8988T (cell line): ENCODE measurements around the gene ANO4.

Experiments
- DNase-seq: peaks from one replicate; pipeline ENCODE4 v3.0.0; 2011

Gene ANO4

DNA sequence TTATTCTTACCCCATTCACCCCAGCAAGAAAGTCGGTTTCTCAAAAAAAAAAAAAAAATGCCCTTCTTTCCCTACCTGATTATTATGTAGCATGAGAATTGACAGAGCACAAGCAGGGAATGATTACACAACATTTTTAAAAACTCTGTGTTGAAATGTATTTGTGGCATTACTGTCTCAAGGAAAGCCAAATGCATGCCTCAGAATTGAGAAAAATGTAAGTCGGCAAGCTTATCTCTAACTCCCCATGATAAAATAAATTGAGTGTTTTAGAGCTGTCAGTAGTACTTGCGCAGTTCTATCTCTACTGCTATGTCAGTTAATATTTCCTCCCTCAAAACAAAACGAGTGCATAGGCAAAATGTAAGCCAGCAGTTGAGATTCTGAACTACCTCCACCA lies 25.7 kb downstream of the ANO4 start:
- no peak for DNase-seq

DNA sequence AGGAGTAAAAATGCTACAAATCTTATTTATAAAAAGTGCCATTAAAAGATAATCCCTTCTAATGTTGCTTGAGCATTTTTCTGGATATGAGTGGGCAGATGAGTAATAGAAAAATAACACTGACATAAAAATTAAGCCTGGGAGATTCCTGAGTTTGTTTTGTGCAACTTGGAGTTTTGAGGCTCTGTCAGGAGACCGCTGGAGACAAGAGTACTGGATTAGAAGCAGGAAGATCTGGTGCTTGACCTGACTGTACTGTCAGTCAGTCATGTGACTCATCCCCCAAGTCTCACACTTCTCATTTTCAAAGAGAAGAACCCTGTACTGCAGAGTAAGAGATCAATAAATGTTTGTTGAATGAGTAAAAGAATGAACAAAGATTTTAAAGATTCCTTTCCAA lies 29.4 kb downstream of the ANO4 start:
- DNase-seq, result no peak

DNA sequence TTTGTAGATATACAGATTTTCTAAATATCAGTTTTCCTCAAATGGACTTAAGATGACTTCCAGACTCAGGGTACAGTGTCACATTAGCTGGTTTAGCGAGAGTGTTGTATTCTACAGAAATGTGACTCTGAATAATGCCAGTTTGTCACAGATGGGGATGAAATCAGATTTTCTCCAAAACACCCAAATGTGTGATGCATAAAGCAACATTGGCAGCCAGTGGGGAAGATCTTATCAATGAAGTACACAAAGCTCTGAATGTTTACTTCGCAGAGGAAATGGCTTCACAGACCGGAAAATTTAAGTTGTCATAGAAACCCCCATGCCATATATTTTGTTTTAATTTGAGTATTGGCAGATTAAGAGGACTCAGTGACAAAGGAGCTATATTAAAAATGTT lies 29.9 kb downstream of the ANO4 start:
- DNase-seq, result no peak

DNA sequence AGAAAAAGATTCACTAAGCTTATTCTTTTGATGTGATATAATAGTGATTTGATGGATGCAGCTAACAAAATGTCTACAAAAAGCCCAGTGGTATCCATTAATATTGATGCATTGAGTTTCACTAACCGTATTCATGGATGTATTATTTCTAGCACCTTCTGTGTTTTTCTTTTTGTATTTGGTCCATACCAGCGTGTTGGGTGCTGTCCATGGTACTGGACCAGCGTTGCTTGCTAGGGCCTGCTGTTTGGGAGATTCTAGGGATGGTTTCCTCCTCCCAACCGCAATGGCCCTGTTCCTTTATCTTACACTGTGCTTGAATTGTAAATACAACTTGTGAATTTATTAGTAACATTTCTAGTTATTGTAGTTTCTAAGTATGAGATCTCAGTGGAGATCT lies 31.7 kb downstream of the ANO4 start:
- no peak for DNase-seq

DNA sequence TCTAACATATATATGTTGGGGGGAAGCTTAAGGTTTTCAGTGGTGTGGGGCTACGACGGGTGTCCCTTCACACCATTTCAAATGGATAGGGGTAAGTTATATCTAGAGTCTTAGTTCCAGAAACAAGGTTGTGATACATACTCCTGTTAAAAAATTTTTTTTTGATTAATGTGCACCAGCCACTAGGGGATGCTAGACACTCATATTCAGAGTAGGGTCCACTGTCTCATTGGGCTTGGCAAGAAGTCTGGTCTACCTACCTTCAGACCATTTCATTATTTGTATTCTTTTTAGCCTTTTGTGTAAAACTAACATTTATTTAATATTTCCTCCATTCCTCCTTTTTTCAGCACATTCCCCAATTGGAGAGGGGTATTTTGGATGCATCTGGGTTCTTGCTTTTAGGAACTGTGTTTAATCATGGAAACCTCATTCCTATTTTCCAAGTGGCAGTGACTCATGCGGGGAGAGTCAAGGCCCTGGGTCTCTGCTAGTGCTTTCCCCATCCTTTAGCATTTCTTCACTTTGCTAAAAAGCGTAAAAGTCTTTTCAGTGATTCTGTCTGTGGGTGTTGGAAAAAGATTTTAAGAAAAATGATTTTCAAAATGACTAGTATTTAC lies 33.4 kb downstream of the ANO4 start:
- no peak for DNase-seq

DNA sequence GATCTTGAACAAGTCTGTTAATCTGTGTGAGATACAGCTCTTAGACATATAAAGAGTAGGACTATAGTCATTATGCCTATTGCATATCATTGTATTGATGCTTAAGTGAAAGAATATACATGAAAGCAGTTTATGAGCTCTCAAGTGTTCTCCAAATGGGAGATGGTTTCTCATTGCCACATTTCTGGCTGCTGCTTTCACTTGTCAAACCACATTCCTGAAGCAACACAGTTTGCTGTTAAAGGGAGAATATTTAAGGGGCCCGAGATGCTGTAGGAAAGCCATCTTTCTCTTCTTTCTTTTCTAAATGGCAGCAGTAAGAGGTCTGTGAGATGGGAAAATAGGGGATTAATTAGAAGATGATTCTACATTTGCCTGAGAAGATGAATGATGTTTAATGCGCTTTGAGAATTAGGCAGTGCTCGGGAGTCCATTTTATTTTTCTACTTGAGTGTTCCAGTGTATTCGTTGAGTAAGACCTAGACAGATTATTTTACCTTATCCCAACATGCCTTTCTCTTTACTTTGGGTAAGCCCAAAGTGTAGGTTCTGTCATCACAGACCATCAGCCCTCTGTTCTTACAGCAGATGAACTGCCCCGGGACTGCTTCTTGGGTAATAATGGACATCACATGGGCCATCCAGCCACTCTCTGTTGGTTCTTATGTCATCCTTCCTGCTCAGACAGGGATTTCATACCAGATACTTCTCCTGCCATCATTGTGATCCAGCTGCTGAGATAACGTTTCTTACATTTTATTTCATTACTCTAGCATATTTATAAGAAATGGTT lies 35.6 kb downstream of the ANO4 start:
- no peak for DNase-seq

DNA sequence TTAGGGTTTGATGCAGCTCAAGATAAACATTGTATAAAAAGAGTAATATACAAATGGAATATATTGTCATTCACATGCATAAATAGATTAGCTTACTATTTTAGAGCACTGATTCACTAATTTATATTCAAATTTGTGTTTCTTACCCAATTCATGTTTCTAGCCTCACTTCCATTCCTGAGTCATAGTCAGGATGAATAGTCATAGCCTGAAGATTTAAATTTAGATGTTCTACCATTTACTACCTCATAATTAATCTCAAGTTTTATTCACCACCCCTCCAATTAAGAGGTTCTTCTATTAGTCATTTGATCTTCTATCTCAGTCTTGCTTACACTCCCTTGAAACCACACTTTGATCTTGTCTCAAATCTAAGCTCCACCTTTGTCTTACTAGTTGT lies 38.7 kb downstream of the ANO4 start:
- DNase-seq, result no peak

DNA sequence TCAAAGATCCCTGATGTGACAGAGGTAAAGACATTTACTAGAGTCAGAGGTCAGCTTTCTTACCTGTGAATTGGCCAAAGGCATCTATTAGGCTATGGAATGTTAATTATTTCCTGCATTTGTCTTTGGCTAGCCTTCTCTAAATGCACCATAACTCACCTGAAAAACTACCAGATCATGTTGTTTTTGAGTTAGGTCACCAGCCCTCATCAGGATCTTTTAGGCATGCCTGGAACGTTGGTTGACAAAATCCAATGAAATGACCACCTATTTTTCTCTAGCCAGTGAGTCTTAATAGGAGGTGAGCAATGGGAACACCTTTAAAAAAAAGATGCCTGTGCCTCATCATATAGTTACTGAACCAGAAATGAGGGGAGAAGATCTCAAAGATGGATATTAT lies 46.2 kb downstream of the ANO4 start:
- DNase-seq, result no peak

DNA sequence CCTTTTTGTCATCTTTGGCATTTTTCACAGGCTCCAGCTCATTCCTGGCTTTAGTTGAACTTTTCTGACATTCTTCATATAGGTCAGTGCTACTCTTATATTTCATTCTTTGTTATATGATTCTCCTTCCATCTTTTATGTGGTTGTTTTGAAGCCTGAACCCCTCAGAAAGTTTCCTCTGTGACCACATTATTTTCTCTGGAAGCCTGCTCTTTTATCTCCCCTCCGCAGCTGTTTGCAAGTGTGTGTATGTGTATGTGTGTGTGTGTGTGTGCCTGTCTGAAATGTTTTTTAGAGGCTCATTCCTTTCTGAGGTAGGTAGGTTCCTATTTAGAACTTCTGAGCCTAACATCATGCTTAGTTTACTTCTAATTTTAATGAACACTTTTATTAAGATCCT lies 47.6 kb downstream of the ANO4 start:
- no peak for DNase-seq

DNA sequence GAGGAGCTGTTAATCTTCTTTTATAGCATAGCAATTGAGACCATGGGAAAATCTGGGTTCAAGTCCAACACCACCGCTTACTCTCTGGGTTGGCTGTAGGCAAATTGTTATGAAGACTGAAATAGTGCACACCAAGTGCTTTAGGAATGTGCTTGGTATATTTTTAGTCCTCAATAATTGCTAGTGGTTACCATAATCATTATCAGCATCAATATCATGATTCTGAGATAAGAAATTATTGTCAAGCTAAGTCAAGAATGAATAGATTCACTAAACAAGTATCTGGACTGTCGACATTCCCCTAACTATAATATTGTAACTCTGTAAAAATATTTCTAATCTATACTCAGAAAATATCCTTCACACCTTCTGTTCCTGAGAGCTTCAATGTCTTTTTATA lies 48.5 kb downstream of the ANO4 start:
- no peak for DNase-seq

DNA sequence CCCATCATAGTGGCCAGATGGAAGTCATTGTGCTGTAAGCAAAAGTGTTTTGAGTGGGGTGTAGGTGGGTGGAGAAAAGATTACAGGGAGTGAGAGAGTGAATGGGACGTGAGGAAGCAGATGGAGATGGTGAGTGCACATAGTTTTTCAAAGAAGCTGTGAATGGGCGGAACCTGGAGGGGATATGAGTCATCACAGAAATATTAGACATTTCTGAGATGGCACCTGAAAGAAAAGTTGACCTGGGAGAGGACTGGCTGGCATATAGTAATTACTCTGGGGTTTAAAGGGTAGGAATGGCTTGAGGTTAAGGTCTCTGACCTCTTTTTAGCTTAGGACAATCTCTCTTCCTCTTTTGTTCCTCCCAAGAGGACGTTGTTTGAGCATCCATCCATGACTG lies 50.5 kb downstream of the ANO4 start:
- no peak for DNase-seq

DNA sequence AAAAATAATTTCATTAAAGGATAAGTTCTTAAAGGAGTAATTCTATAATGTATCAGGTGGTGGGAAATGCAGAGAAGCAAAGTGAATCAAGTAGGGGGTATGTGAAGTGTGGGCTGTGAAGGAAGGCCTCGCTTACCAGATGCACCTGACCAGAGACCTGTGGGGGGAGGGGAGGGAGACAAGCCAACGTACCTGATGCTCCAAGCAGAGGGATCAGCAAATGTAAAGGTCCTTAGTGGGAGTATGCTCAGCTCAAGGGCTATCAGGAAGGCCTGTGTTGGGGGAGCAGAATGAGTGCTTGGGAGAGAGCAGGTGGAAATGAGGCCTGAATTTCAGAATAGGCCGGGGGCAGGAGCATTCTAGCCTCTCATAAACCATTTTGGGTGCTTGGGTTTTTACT lies 57.1 kb downstream of the ANO4 start:
- no peak for DNase-seq

DNA sequence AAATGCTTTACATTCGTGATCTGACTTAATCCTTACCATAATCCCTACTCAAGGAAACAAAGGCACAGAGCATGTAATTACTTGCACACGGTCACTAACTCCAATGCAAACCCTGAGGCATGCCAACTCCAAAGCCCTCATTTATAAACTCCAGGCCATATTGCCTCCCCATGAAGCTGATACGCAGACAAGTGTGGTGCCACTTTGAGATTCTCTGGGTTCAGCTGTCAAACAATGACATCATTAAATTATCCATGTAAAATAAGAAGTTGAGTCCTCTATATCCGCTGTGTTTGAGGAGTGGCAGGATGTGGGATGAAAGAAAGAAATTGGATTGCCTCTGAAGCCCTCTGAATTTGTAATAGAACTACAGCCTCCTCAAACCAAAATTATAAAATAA lies 62.8 kb downstream of the ANO4 start:
- DNase-seq, result no peak

DNA sequence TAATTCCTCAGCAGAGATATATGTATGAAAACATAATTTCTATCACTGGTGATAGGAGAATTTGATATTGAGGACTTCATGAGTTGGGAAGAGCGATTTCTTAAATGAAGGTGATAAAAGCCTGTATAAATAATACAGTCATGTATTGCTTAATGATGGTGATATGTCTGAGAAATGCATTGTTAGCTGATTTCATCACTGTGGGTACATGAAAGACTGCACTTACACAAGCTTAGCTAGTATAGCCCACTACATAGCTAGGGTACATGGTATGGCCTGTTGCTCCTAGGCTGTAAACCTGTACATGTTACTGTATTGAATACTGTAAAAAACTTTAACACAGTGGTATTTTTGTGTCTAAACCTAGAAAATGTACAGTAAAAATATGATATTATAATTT lies 63.4 kb downstream of the ANO4 start:
- no peak for DNase-seq

DNA sequence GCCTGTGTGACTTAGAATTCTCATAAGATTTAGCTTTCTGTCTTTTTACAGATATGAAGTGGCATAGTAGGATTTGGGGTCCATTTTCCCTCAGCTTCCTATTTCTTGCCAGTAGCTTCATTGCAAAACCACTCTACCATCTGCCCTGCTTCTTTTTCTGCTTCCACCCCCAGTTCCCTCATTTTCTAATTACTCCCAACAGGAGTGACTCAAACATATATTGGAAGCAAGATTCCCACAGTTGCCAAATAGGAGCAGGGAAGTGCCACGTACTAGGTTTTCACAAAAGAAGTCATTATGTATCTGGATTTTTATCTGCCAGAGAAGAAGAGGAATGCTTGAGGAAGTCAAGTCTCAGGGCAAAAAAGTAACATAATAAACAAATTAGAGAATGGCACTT lies 64.1 kb downstream of the ANO4 start:
- DNase-seq, result no peak

DNA sequence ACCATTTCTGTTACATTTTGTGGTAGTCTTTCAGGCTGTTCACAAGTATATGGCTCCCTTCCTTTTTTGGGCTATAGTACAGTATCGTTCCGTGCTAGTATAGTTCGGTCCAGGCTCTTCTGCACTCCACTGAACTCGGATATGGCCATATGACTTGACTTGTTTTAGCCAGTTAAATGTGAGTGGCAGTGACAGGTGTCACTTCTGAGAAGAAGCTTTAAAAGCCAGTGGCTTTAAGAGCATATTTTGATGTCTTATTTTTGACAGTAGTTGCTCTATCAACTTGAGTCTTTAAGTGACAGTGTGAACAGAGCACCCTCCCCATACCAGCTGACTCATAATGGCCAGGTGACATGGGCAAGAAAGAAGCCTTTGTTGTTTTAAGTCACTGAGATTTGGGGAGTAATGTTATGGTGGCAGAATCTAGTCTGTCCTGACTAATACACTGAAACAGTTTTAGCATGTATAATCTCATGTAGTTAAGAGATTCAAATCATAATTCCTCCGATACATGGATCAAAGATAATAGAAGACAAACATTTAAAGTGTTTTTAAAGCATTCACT lies 64.6 kb downstream of the ANO4 start:
- DNase-seq, result no peak

DNA sequence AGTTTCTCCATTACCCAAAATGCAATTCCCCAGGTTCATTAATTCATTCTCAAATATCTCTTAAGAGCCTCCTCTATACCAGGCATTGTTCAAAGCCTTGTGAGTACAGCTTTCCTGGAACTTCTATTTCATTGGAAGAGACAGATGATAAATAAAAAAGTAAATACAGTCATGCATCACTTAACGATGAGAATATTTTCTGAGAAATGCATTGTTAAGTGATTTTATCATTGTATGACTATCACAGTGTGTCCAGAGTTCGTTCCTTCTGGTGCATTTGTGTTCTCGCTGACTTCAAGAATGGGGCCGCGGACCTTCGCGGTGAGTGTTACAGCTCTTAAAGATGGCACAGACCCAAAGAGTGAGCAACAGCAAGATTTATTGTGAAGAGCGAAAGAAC lies 66.0 kb downstream of the ANO4 start:
- DNase-seq, result no peak

DNA sequence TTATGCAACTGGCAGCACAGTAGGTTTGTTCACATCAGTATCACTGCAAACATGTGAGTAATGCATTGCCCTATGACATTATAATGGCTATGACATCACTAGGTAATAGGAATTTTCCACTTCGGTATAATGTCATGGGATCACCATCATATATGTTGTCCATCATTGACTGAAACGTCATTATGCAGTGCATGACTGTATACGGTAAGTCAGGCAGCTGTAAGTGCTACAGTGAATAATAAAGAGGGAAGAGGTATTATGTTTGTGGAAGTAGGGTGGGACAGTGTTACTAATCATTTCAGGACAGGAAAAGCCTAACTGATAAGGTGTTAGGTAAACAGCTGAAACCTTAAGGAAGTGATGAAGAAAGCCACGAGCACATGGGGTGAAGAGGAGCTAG lies 68.1 kb downstream of the ANO4 start:
- no peak for DNase-seq

DNA sequence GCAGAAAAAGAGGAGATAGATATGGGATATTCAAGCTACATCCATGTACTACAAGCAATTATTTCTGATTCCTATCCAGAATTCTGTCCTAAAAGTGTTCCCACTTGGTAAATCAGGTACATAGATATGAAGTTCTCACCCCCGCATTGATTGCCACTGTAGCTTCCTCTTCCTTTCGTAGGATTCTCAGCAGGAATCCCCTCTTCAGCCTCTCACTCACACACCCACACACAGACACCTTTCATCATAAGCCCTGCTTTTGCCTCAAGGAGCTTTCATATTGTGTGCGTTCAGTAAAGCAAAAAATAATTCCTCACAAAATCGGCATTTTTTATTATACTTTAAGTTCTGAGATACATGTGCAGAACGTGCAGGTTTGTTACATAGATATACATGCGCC lies 69.8 kb downstream of the ANO4 start:
- DNase-seq, result no peak

DNA sequence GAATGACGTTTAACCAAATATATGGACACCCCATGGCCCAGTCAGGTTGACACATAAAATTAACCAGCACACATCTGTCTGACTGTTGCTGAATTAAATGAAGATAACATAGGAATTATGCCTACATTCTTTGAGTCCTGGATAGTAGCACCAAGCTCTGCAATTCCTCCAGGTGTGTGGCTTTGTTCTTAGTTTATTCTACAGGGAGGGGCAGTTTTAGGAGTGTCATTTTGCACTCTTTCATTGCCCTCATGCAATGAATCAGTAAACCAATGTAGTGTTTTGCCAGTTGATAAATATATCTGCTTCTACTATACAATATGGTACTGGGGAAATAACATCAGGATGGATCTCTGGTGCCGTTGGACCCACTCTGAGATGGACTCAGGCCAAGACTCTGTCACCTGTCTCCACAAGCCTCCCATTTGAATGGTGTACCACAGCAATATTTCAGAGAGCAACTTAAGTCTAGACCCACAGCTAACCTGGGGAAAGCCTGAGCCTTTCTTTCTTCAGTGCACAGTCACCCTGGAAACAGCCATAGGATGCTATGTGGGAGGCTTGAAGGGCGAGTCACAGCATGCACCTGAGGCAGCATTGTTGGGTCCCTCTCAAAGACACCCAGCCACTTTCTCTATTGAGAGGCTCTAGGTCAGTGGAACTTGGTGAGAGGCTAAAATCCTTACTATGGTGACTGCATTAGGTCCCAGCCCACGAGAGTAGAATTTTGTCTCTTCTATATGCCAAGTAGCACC lies 73.2 kb downstream of the ANO4 start:
- no peak for DNase-seq

DNA sequence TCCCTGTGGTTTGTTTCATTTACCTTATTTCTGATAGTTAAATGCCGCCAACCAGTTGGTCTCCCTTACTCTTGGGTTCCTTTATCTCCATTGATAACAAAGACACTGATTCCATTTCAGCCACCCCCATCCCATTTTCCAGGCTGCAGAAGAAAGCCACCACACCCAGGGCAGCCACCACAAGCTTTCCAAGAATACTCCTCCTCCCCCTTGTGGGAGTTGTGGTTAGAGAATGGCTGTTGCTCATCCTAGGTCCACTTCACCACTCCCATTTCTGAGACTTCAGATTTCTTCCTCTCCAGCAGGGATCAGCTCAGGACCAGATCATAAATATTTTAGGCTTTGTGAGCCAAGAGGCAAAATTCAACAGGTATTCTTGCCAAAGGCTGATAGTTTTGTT lies 73.9 kb downstream of the ANO4 start:
- no peak for DNase-seq

DNA sequence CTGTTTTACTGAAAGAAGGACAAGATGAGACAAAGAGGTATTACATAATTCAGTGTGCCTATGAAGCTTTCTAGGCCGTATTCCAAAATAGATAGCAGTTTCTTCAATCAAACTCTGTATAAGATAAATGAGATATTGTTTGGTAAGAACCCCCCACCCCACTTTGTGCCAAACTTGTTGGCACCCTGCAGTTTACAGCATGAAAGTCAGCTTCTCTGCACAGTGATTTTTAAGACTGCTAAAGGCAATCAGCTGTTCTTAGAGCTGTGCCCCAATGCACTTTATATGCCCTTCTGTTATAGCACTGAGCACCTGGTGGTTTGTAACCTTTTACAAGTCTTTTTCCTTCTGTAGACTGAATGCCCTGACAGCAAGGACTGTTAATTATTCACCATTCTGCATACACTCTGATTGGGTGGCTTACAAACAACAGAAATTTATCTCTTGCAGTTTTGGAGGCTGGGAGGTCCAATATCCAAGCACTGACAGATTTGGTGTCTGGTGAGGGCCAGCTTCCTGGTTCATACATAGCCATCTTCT lies 76.7 kb downstream of the ANO4 start:
- DNase-seq, result no peak

DNA sequence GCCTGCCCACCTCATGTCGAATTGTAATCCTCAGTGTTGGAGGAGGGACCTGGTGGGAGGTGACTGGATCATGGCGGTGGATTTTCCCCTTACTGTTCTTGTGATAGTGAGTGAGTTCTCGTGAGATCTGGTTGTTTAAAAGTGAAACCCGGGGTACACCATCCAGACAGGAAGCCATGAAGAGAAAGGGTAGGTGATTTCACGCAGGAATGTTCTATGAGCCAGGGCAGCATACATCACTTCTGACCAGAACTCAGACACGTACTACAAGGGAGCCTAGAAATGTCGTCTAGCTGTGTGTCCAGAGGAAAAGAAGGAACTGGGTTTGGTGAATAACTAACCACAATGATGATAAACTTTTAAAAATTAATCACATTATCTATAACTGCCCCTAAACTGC lies 80.6 kb downstream of the ANO4 start:
- DNase-seq, result no peak

DNA sequence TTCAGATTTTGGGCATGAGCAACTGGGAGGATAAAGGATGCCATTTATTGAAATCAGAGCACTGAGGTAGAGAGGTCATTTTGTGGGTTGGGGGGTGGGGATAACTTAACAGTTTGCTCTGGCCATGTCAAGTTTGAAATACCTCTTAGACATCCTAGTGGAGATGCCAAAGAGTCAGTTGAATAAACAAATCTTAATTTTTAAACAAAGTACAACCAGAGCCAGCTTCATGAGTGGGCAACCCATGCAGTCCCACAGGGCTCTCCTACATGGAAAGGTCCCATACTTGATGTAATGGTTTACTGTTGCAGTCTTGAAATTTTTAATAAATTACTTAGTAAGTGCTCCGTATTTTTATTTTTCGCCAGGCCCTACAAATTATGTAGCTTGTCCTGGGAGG lies 81.2 kb downstream of the ANO4 start:
- no peak for DNase-seq
